H1 (cell line): Measurements from ENCODE around the gene TLK2. TPM values are rescaled to one million over a fixed set of nuclear protein-coding genes. Genes with fewer than 3 reads are reported as not detected.

Experiments
- CTCF ChIA-PET: fragments of 300-600 bp; sonication (Branson Sonifier 250); formaldehyde crosslinking; loops from one replicate; lab custom pipeline; 2021; ENCODE audit not compliant: partially characterized antibody; lab: Charles Lee
- POLR2A ChIA-PET: fragments of 300-600 bp; sonication (Branson Sonifier 250); formaldehyde crosslinking; loops from one replicate; lab custom pipeline; 2021; ENCODE audit warnings: inconsistent platforms; ENCODE audit not compliant: partially characterized antibody; lab: Charles Lee
- DNase-seq, 2 experiments: peaks; one replicate each; pipeline versions ENCODE4 v3.0.0 to v3.0.0-alpha.2; 2010 to 2022; ENCODE audit warnings: low spot score in 2 of 2, low read depth in 1 of 2, mixed read lengths in 1 of 2
- FAIRE-seq: peaks from 2 replicates; lab custom pipeline; 2011; peaks lifted over from hg19 to GRCh38; lab: Jason Lieb, UNC
- H2AFZ ChIP-seq: 2 replicates; pipeline ENCODE4 v1.8.1; 2012; ENCODE audit warnings: low read length, inconsistent platforms
- H2AK5ac ChIP-seq: 2 replicates; pipeline ENCODE4 v1.6.1; 2013; ENCODE audit warnings: low read depth, low read length
- H2BK120ac ChIP-seq: replicated peaks from 2 replicates; pipeline ENCODE3; 2013; ENCODE audit warnings: low read depth, low read length, inconsistent platforms
- H2BK12ac ChIP-seq: 2 replicates; pipeline ENCODE4 v1.6.1; 2013; ENCODE audit warnings: low read depth, low read length
- H2BK15ac ChIP-seq: 2 replicates; pipeline ENCODE4 v1.6.1; 2013; ENCODE audit warnings: low read length
- H2BK20ac ChIP-seq: 2 replicates; pipeline ENCODE4 v1.6.1; 2013; ENCODE audit warnings: low read length
- H2BK5ac ChIP-seq: 2 replicates; pipeline ENCODE4 v1.6.1; 2013; ENCODE audit warnings: low read depth, low read length
- H3K14ac ChIP-seq: 2 replicates; pipeline ENCODE4 v1.6.1; 2013; ENCODE audit warnings: inconsistent platforms; ENCODE audit not compliant: insufficient read length
- H3K18ac ChIP-seq: 2 replicates; pipeline ENCODE4 v1.6.1; 2013; ENCODE audit warnings: low read length; ENCODE audit errors: extremely low read depth
- H3K23ac ChIP-seq: 2 replicates; pipeline ENCODE4 v1.6.1; 2013; ENCODE audit warnings: inconsistent platforms; ENCODE audit not compliant: insufficient read length
- H3K23me2 ChIP-seq: 2 replicates; pipeline ENCODE4 v1.6.1; 2013; ENCODE audit warnings: low read depth, low read length
- H3K27ac ChIP-seq: 2 replicates; pipeline ENCODE4 v1.6.1; 2011; ENCODE audit warnings: low read depth, low read length, inconsistent platforms
- H3K27me3 ChIP-seq, 4 experiments: replicated peaks in 1 of 4; 1 replicate in 1 of 4; 2 replicates in 3 of 4; pipeline versions ENCODE4 v1.6.1 to v1.8.1; 2011 to 2013; ENCODE audit warnings: low read length in 3 of 4, mild to moderate bottlenecking in 3 of 4, inconsistent platforms in 2 of 4, mixed read lengths in 2 of 4, moderate library complexity in 1 of 4; ENCODE audit not compliant: control insufficient read depth in 3 of 4, insufficient read depth in 3 of 4; ENCODE audit errors: extremely low read depth in 1 of 4
- H3K36me3 ChIP-seq, 4 experiments: 2 replicates each; pipeline versions ENCODE4 v1.6.1 to v1.8.1; 2011 to 2013; ENCODE audit warnings: mild to moderate bottlenecking in 4 of 4, low read length in 3 of 4, moderate library complexity in 2 of 4, control low read depth in 1 of 4, inconsistent platforms in 1 of 4; ENCODE audit not compliant: insufficient read depth in 4 of 4, control insufficient read depth in 2 of 4
- H3K4ac ChIP-seq: replicated peaks from 2 replicates; pipeline ENCODE3; 2013; ENCODE audit warnings: low read length, low read depth, mixed read lengths, inconsistent platforms; ENCODE audit not compliant: insufficient read length
- H3K4me1 ChIP-seq, 4 experiments: replicated peaks in 1 of 4; 1 replicate in 1 of 4; 2 replicates in 3 of 4; pipeline versions ENCODE4 v1.6.1 to v1.8.1; 2011 to 2013; ENCODE audit warnings: low read length in 3 of 4, inconsistent platforms in 2 of 4, mixed read lengths in 1 of 4; ENCODE audit not compliant: insufficient read depth in 4 of 4, control insufficient read depth in 3 of 4
- H3K4me2 ChIP-seq, 2 experiments: 2 replicates each; pipeline versions ENCODE4 v1.6.1 to v1.8.1; 2011 to 2013; ENCODE audit warnings: low read depth in 2 of 2, low read length in 2 of 2, control low read depth in 1 of 2, inconsistent platforms in 1 of 2, mild to moderate bottlenecking in 1 of 2; ENCODE audit not compliant: insufficient read depth in 1 of 2
- H3K4me3 ChIP-seq, 4 experiments: fragments of 200-600, 300-600 bp in 1 of 4; sonication (generic), shearing (Covaris generic), sonication (Bioruptor Twin) in 1 of 4; 2 replicates each; pipeline versions ENCODE4 v1.5.1 to v1.8.1; 2011 to 2016; ENCODE audit warnings: low read length in 4 of 4, low read depth in 3 of 4, control low read depth in 2 of 4, inconsistent platforms in 2 of 4, mild to moderate bottlenecking in 2 of 4, mixed read lengths in 1 of 4, moderate library complexity in 1 of 4; ENCODE audit not compliant: insufficient read depth in 2 of 4; ENCODE audit errors: extremely low read depth in 1 of 4
- H3K56ac ChIP-seq: replicated peaks from 2 replicates; pipeline ENCODE3; 2013; ENCODE audit warnings: low read depth, mild to moderate bottlenecking, mixed read lengths, low read length, inconsistent platforms; ENCODE audit not compliant: insufficient read length
- H3K79me1 ChIP-seq: 2 replicates; pipeline ENCODE4 v1.6.1; 2013; ENCODE audit warnings: low read depth, low read length, control low read depth
- H3K79me2 ChIP-seq, 2 experiments: 2 replicates each; pipeline versions ENCODE4 v1.6.1 to v1.8.1; 2012 to 2013; ENCODE audit warnings: low read length in 2 of 2, mild to moderate bottlenecking in 2 of 2, inconsistent platforms in 1 of 2; ENCODE audit not compliant: insufficient read depth in 2 of 2, control insufficient read depth in 1 of 2
- H3K9ac ChIP-seq, 4 experiments: replicated peaks in 1 of 4; 1 replicate in 1 of 4; 2 replicates in 3 of 4; pipeline versions ENCODE4 v1.6.1 to v1.8.1; 2011 to 2013; ENCODE audit warnings: low read depth in 3 of 4, low read length in 3 of 4, control low read depth in 2 of 4, mild to moderate bottlenecking in 2 of 4, moderate library complexity in 2 of 4, inconsistent platforms in 1 of 4; ENCODE audit errors: extremely low read depth in 1 of 4
- H3K9me3 ChIP-seq, 2 experiments: 2 replicates each; pipeline versions ENCODE4 v1.6.1 to v1.8.1; 2012 to 2013; ENCODE audit warnings: mild to moderate bottlenecking in 2 of 2, moderate library complexity in 2 of 2, control low read depth in 1 of 2, inconsistent platforms in 1 of 2, low read depth in 1 of 2, low read length in 1 of 2, mixed read lengths in 1 of 2; ENCODE audit not compliant: insufficient read depth in 2 of 2
- H4K20me1 ChIP-seq, 2 experiments: replicated peaks in 1 of 2; 2 replicates each; pipeline versions ENCODE3 to v1.8.1; 2011 to 2013; ENCODE audit warnings: inconsistent platforms in 2 of 2, low read length in 2 of 2, mild to moderate bottlenecking in 1 of 2; ENCODE audit not compliant: insufficient read depth in 2 of 2, control insufficient read depth in 1 of 2
- H4K5ac ChIP-seq: 2 replicates; pipeline ENCODE4 v1.6.1; 2013; ENCODE audit warnings: low read length, low read depth, mixed read lengths, inconsistent platforms; ENCODE audit not compliant: insufficient read length
- H4K8ac ChIP-seq: 2 replicates; pipeline ENCODE4 v1.8.0; 2013; ENCODE audit warnings: mild to moderate bottlenecking, moderate library complexity, low read length, inconsistent platforms; ENCODE audit not compliant: insufficient read depth; ENCODE audit errors: extremely low read depth
- H4K91ac ChIP-seq: replicated peaks from 2 replicates; pipeline ENCODE3; 2013; ENCODE audit warnings: low read length, mixed read lengths, inconsistent platforms; ENCODE audit not compliant: insufficient read length
- BRCA1 ChIP-seq: IDR thresholded peaks from 2 replicates; pipeline ENCODE4 v1.6.1; 2012; ENCODE audit warnings: low read depth, low read length, improper control_type of control experiment
- EZH2 ChIP-seq: fragments of 200-600 bp; sonication (generic); IDR thresholded peaks from 2 replicates; pipeline ENCODE4 v1.7.1; 2012; ENCODE audit warnings: low read depth, mild to moderate bottlenecking, moderate library complexity, low read length, inconsistent platforms; ENCODE audit not compliant: severe bottlenecking
- GABPA ChIP-seq: IDR thresholded peaks from 2 replicates; pipeline ENCODE4 v1.6.1; 2011; ENCODE audit warnings: mild to moderate bottlenecking, low read length, moderate library complexity, borderline replicate concordance; ENCODE audit not compliant: insufficient read depth
- KDM4A ChIP-seq: IDR thresholded peaks from one replicate; pipeline ENCODE4 v1.7.1; 2012; ENCODE audit warnings: low read depth, mild to moderate bottlenecking, moderate library complexity, low read length, inconsistent platforms; ENCODE audit not compliant: severe bottlenecking
- RBBP5 ChIP-seq: IDR thresholded peaks from 2 replicates; pipeline ENCODE4 v1.7.1; 2012; ENCODE audit warnings: low read depth, mild to moderate bottlenecking, inconsistent platforms, low read length, moderate library complexity, borderline replicate concordance
- SAP30 ChIP-seq: fragments of 300-600 bp; sonication (generic); IDR thresholded peaks from 2 replicates; pipeline ENCODE4 v1.7.1; 2012; ENCODE audit warnings: low read length, moderate library complexity, mild to moderate bottlenecking, inconsistent platforms; ENCODE audit not compliant: insufficient read depth, insufficient replicate concordance
- SIX5 ChIP-seq: IDR thresholded peaks from 2 replicates; pipeline ENCODE4 v1.6.1; 2011; ENCODE audit warnings: mild to moderate bottlenecking, low read depth, low read length
- WGBS, 2 experiments: shearing (Covaris generic) in 1 of 2; methylation state at CpG; one replicate each; pipeline versions ENCODE4 v1.1.6 to v1.1.7; 2013 to 2015; ENCODE audit warnings: low lambda C conversion rate in 2 of 2, mixed read lengths in 2 of 2, inconsistent platforms in 1 of 2, low coverage in 1 of 2, missing lambda C conversion rate in 1 of 2; ENCODE audit not compliant: insufficient replicate concordance in 2 of 2, insufficient coverage in 1 of 2, insufficient read length in 1 of 2; ENCODE audit errors: extremely low coverage in 1 of 2, missing lambda C conversion rate in 1 of 2; 5-methylcytosine and 5-hydroxymethylcytosine counted together
- polyA plus RNA-seq, 7 experiments: library from polyadenylated mRNA; depleted of rRNA in 3 of 7; stranded (reverse) in 5 of 7; unstranded in 2 of 7; fragments of >200 nt in 5 of 7; fragments of 200-250 nt in 2 of 7; gene quantifications; 1 replicate in 5 of 7; 2 replicates in 1 of 7; 4 replicates in 1 of 7; pipeline versions ENCODE4 v1.2.1 to v1.2.3, GENCODE V29; 2011 to 2013; ENCODE audit warnings: missing spikeins in 2 of 7, mixed read lengths in 2 of 7
- total RNA-seq: library from RNA; stranded (reverse); fragmentation: NEBNext Ultra II Directional; extraction: Animal tissue kit (Norgen Biotek cat#: 25700); gene quantifications from 2 replicates; pipeline ENCODE4 v1.2.1, GENCODE V29; 2021
- TF ChIP-seq, protein P1 (sequence below), 3 experiments: IDR thresholded peaks; 1 replicate in 2 of 3; 2 replicates in 1 of 3; pipeline versions ENCODE4 v1.5.1 to v1.6.1; 2011; ENCODE audit warnings: low read length in 3 of 3, mild to moderate bottlenecking in 3 of 3, inconsistent platforms in 2 of 3, low read depth in 1 of 3, moderate library complexity in 1 of 3; ENCODE audit not compliant: insufficient read depth in 1 of 3; ENCODE audit errors: control extremely low read depth in 1 of 3

Gene TLK2
- total and polyA plus RNA-seq, 2 of the 8 experiments (the other 6 are each of a cell fraction or from before 2014, with no cell fraction given), result 43.1 to 59.9 TPM

DNA sequence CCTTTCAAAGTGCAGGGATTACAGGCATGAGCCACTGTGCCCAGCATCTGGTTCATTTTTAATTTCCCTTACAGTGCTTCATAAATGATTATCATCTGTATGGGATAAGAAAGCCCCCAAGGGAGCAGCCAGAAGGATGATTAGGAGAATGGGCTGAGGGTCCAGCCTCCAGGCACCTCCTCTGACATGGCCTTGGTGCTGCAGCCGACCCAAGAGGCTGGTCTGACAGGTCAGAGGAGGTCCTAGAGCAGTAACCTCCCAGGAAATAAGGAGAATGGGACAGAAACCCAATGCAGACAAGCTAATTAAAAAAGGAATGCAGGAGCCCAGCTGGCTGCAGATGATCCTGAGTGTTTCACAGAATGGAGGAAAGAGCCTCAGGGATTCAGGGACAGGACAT, 177.8 kb downstream of the TLK2 start:
- H3K9me3 ChIP-seq, result peaks cover 0 to 4% of the 10 kb centered on the region in 2 experiments; a peak in 1 of 4 replicates
- no peak overlapping the region for H3K18ac ChIP-seq
- H2BK20ac ChIP-seq, result no peak overlapping the region
- H3K23ac ChIP-seq, result no peak overlapping the region
- H3K4me1 ChIP-seq, result peaks cover 0 to 16% (median 12%) of the 10 kb centered on the region in 4 experiments; a peak in 6 of 7 replicates
- no peak overlapping the region for H3K4me3 ChIP-seq
- H3K56ac ChIP-seq, result no peak overlapping the region
- H2BK5ac ChIP-seq, result no peak overlapping the region
- H3K4ac ChIP-seq, result no peak overlapping the region
- WGBS, 2 experiments, result 92% methylated on average over 1 of the region's 1 CpG; no CpG with 5 or more reads in 1 of the 2 experiments
- no peak overlapping the region for H4K8ac ChIP-seq
- ChIA-PET POLR2A (interaction anchor here (0.6 to 1.8 kb wide), 4 partner anchors 18 to 30 kb away, joined by 3 to 5 read pairs (median 4); no protein-coding TSS in a partner anchor), CTCF (interaction anchor here (0.7 to 2.8 kb wide), 4 partner anchors 17 to 234 kb away, joined by 3 to 11 read pairs (median 4); no protein-coding TSS in a partner anchor)
- H3K27me3 ChIP-seq, result peaks cover 0 to 6% (median 3%) of the 10 kb centered on the region in 4 experiments; a peak in 1 of 7 replicates
- H2AK5ac ChIP-seq, result no peak overlapping the region
- no peaks in the 10 kb centered on the region for H3K36me3 ChIP-seq
- no peak overlapping the region for H2BK120ac ChIP-seq
- H2AFZ ChIP-seq, result no peak overlapping the region
- no peak for TF ChIP-seq SIX5
- no peak for TF ChIP-seq RBBP5
- no peak for TF ChIP-seq KDM4A
- no peak for TF ChIP-seq GABPA
- TF ChIP-seq EZH2, result no peak
- TF ChIP-seq BRCA1, result no peak
- no peak for TF ChIP-seq SAP30
- TF ChIP-seq, protein P1, sequence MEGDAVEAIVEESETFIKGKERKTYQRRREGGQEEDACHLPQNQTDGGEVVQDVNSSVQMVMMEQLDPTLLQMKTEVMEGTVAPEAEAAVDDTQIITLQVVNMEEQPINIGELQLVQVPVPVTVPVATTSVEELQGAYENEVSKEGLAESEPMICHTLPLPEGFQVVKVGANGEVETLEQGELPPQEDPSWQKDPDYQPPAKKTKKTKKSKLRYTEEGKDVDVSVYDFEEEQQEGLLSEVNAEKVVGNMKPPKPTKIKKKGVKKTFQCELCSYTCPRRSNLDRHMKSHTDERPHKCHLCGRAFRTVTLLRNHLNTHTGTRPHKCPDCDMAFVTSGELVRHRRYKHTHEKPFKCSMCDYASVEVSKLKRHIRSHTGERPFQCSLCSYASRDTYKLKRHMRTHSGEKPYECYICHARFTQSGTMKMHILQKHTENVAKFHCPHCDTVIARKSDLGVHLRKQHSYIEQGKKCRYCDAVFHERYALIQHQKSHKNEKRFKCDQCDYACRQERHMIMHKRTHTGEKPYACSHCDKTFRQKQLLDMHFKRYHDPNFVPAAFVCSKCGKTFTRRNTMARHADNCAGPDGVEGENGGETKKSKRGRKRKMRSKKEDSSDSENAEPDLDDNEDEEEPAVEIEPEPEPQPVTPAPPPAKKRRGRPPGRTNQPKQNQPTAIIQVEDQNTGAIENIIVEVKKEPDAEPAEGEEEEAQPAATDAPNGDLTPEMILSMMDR (IDR thresholded peaks at IDR 0.05; ENCODE audit: control extremely low read depth in 1 of 3, insufficient read depth in 1 of 3, low read depth in 1 of 3, low read length in 3 of 3), result no peak
- H2BK12ac ChIP-seq, result no peak overlapping the region
- DNase-seq (no peak), FAIRE-seq (no peak)
- no peak overlapping the region for H4K91ac ChIP-seq
- no peak overlapping the region for H3K27ac ChIP-seq
- no peak overlapping the region for H3K14ac ChIP-seq
- no peak overlapping the region for H2BK15ac ChIP-seq
- H3K79me2 ChIP-seq, result no peaks in the 10 kb centered on the region; a peak in 1 of 4 replicates
- no peaks in the 10 kb centered on the region for H4K20me1 ChIP-seq
- H3K4me2 ChIP-seq, result no peak overlapping the region
- H3K79me1 ChIP-seq, result no peaks in the 10 kb centered on the region; the same call in 1 of the 2 replicates
- no peak overlapping the region for H3K9ac ChIP-seq
- H3K23me2 ChIP-seq, result peaks cover 11% of the 10 kb centered on the region
- no peak overlapping the region for H4K5ac ChIP-seq
